ACHN (cell line): ENCODE results near the gene SETD3.

ENCODE experiments used
- DNase-seq: peaks from one replicate; pipeline ENCODE4 v3.0.0-alpha.2; 2015
- in situ Hi-C: cut with HindIII; loops from 2 replicates; pipeline ENCODE4 v1.10.0; 2017; ENCODE audit warnings: low sequenced_read_pairs, low pct_ligation_motif_present, low pct_unique_long_range_greater_than_20kb

The SETD3 gene

GRCh38 chr14:99413911-99414310 is 66.7 kb downstream of the SETD3 start:
- in situ Hi-C loops, result no loop called here
- DNase-seq, result no peak

- in situ Hi-C loops, result no loop called here
- DNase-seq, result no peak
These were observed 67.5 kb downstream of the SETD3 start for GRCh38 chr14:99413172-99413571.

GRCh38 chr14:99412117-99413061 is 68.3 kb downstream of the SETD3 start:
- in situ Hi-C loops, result no loop called here
- DNase-seq, result peak; percentile 7

GRCh38 chr14:99410019-99410418 is 70.6 kb downstream of the SETD3 start:
- in situ Hi-C loops, result no loop called here
- no peak for DNase-seq

DNA sequence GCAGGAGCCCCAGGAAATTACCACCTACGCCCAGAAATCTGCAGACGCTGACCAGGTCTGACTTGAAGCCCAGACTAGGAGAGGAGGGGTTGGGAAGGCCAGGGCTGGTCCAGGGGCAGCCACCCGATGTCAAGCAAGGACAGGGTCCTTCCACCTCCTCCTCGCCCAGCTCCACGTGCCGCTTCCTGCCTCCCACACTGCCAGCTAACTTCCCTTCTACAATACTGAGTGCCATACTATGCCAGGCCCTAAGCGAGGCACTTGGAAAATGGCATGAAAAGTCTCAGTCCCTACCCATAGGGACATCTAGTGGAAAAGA is 71.7 kb downstream of the SETD3 start:
- in situ Hi-C loops, result no loop called here
- DNase-seq, result no peak

- no peak for DNase-seq
- in situ Hi-C loops, result no loop called here
These were observed 72.2 kb downstream of the SETD3 start for GRCh38 chr14:99408286-99408970.

GRCh38 chr14:99407416-99407815 is 73.2 kb downstream of the SETD3 start:
- in situ Hi-C loops, result no loop called here
- DNase-seq, result no peak

DNA sequence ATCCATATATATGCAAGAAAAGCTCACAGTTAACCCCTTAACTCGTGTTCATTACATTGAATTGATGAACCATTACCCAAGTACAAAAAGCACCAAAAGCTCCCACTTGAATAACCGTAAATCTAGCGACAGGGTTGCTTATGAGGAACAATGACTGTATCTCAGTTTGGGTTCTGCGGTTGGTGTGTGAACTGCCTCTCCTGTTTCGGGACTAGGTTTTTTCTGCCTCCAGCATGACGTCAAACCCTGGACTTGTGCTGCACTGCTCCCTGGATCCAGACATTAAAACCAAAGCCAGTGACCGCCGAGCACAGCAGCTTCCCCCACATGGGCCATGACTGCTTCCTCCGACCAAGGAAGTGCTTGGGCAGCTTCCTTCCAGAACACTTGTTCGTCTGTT is 77.7 kb downstream of the SETD3 start:
- in situ Hi-C loops, result no loop called here
- DNase-seq, result no peak

DNA sequence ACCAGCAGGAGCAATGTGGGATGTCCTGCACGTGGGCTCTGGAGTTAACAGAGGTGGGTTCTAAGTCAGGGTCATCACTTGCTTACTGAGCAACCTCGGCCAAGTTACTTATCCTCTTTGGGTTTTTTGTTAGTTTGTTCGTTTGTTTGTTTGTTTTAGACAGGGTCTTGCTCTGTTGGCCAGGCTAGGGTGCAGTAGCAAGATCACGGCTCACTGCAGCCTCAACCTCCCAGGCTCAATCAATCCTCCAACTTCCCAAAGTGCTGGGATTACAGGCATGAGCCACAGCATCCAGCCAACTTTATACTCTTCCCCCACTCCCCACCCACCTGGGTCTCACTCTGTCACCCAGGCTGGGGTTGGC is 78.4 kb downstream of the SETD3 start:
- in situ Hi-C loops, result no loop called here
- DNase-seq, result no peak

GRCh38 chr14:99401621-99402284 is 78.9 kb downstream of the SETD3 start:
- no peak for DNase-seq
- in situ Hi-C loops, result no loop called here

GRCh38 chr14:99401211-99401610 is 79.4 kb downstream of the SETD3 start:
- DNase-seq, result no peak
- in situ Hi-C loops, result no loop called here

- in situ Hi-C loops, result no loop called here
These were observed 83.0 kb downstream of the SETD3 start for GRCh38 chr14:99397698-99398097.

GRCh38 chr14:99395909-99396530 is 84.6 kb downstream of the SETD3 start:
- in situ Hi-C loops, result no loop called here
- peak; percentile 76 for DNase-seq

More at GRCh38 chr14:99397698-99398097, 83.0 kb downstream of the SETD3 start:
- no peak for DNase-seq

DNA sequence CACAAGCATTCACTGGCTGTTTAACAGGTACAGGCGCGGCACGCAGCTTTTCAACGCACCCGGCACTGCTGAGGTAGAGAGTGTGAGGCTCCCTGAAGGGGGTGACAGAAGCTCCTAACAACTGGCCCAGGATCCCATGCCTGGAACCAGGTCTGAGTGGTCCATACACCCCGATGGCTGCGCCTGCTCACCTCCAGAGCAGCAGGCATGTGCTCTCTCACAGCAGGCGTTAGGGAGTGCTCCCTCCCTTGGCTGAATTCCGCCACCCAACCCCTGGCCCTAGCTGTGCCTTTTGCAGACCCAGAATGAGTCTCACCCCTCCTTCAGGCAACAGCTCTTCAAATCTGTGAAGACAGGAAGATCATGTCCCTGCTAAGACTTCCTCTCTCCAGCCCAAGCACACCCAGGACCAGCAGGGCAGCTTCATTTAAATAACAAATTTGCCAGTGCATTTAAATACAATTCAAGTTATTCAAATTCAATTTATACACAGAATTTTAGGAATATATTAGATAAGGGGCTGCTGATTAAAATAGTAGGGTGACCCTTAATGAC is 86.0 kb downstream of the SETD3 start:
- in situ Hi-C loops, result no loop called here
- DNase-seq, result no peak

GRCh38 chr14:99393059-99393655 is 87.5 kb downstream of the SETD3 start:
- DNase-seq, result peak; percentile 53
- in situ Hi-C loops, result no loop called here

GRCh38 chr14:99391671-99392070 is 89.0 kb downstream of the SETD3 start:
- in situ Hi-C loops, result no loop called here

DNA sequence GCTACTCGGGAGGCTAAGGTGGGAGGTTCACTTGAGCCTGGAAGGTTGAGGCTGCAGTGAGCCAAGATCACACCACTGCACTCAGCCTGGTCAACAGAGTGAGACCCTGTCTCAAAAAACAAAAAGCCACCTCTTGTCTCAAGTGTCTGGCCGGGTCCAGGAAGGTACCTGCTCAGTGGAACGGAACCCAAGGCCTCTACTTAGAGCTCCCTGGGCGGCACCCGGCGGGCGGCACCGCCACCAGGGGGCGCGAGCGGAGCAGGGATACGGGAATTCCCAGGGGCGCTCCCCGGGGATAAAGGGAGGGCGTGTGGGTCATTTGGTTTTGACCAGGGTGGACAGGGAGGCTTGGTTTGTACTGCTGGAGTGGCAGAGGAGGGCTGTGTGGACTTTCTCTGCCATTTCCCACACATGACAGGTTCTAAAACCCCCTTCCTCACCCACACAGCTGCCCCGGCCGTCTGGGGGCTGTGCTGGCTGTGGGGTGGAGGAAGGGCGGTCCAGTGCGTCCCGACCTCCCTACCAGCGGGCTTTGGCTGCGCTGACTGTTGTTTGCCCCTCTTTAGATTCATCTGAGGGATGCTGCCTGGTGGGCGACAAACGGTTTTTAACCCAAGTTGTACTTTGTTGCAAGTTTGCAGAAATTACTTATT is 91.4 kb downstream of the SETD3 start:
- peak; percentile 67 for DNase-seq
- in situ Hi-C loops, result no loop called here

More at GRCh38 chr14:99391671-99392070, 89.0 kb downstream of the SETD3 start:
- DNase-seq, result no peak

GRCh38 chr14:99388286-99388685 is 92.4 kb downstream of the SETD3 start:
- in situ Hi-C loops, result no loop called here
- DNase-seq, result no peak
